Measurements from ENCODE around the gene CENPS. TPM values are rescaled to one million over a fixed set of nuclear protein-coding genes. Genes with fewer than 3 reads are reported as not detected.

CENPS gene
- total and polyA plus RNA-seq, 2 experiments from 2014 or later = 12.6 to 34.3 TPM

DNA sequence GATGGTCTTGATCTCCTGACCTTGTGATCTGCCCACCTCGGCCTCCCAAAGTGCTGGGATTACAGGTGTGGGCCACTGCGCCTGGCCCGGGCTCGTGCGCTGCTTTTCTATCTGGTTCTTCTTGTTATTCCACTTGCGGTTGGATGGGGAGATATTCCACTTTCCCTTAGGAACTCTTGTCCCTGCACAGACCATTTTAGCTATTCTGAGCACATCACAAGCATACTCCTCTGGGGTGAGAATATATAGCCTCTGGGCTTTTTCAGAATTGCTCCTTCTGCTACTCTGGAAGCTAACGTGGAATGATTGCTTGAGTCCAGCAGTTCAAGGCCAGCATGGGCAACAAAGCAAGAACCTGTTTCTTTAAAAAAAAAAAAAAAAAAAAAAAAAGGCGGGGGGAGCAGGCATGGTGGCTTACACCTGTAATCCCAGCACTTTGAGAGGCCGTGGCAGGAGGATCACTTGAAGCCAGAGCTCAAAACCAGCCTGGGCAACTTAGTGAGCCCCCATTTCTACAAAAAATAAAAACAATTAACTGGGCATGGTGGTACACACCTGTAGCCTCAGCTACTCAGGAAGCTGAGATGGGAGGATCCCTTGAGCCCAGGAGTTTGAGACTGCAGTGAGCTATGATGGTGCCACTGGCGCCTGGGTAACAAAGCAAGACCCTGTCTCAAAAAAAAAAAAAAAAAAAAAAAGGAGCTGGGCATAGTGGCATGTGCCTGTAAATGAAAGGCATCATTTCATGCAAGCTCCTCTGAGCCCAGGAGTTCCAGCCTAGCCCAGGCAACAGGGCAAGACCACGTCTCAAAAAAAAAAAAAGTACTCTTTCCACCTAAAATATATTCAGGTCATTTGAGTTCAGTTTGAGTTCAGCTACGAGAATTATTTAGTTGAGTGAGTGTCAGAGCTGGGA, 43.2 kb upstream of the CENPS start:
- no peak for DNase-seq
- Histone ChIP-seq H3K27ac (peak overlapping the region; percentile 68), H3K9ac (peak overlapping the region; percentile 54), H3K4me2 (ENCODE audit: unreplicated experiment) (peak overlapping the region; percentile 23), H3K9me3 (ENCODE audit: low read depth) (no peaks in the 10 kb centered on the region), H3K36me3 (ENCODE audit: low read depth) (no peaks in the 10 kb centered on the region), H3K79me2 (ENCODE audit: insufficient read depth) (no peaks in the 10 kb centered on the region), H3K4me1 (ENCODE audit: insufficient read depth) (peaks cover 13% of the 10 kb centered on the region; the same call in 1 of the 2 replicates), H3F3A (ENCODE audit: insufficient read depth) (0 out of 2 replicates have a peak, but pooled peaks cover 11% of the 10 kb centered on the region), H3K27me3 (replicated peaks; ENCODE audit: insufficient read depth) (no peaks in the 10 kb centered on the region), H2AFZ (peak overlapping the region; percentile 40), H3K4me3 (no peak overlapping the region), H3K9me2 (ENCODE audit: insufficient read depth) (no peaks in the 10 kb centered on the region), H4K20me1 (ENCODE audit: insufficient read depth) (no peaks in the 10 kb centered on the region)
- WGBS, 2 experiments (ENCODE audit: low coverage in 1 of 2, low lambda C conversion rate in 2 of 2, missing lambda C conversion rate in 2 of 2) = 71 to 72% methylated on average over 11 to 12 of the region's 12 CpGs
- in situ Hi-C loops (cut with MboI) = no loop called here
- no peak for TF ChIP-seq EZH2phosphoT487 (IDR thresholded peaks at IDR 0.05; ENCODE audit: insufficient read depth, low read depth)
- TF ChIP-seq EZH2 (IDR thresholded peaks at IDR 0.05; ENCODE audit: insufficient read depth, poor library complexity, severe bottlenecking) = no peak

GRCh38 chr1:10387677-10388386, 42.4 kb upstream of the CENPS start:
- in situ Hi-C loops (cut with MboI) = no loop called here

GRCh38 chr1:10388387-10388715, 41.9 kb upstream of the CENPS start:
- Histone ChIP-seq H3K4me1 (ENCODE audit: insufficient read depth) (peaks cover 13% of the 10 kb centered on the region; the same call in 1 of the 2 replicates), H3K9me3 (ENCODE audit: low read depth) (no peaks in the 10 kb centered on the region), H3K79me2 (ENCODE audit: insufficient read depth) (no peaks in the 10 kb centered on the region), H3K27me3 (replicated peaks; ENCODE audit: insufficient read depth) (no peaks in the 10 kb centered on the region), H3K9me2 (ENCODE audit: insufficient read depth) (no peaks in the 10 kb centered on the region), H4K20me1 (ENCODE audit: insufficient read depth) (no peaks in the 10 kb centered on the region), H3F3A (ENCODE audit: insufficient read depth) (0 out of 2 replicates have a peak, but pooled peaks cover 11% of the 10 kb centered on the region), H3K4me2 (ENCODE audit: unreplicated experiment) (no peak overlapping the region), H3K4me3 (no peak overlapping the region), H3K9ac (peak overlapping the region; percentile 54; the same call in 1 of the 2 replicates), H3K36me3 (ENCODE audit: low read depth) (no peaks in the 10 kb centered on the region), H2AFZ (peak overlapping the region; percentile 40), H3K27ac (peak overlapping the region; percentile 68; the same call in 1 of the 2 replicates)
- in situ Hi-C loops (cut with MboI) = no loop called here
- TF ChIP-seq EZH2phosphoT487 (IDR thresholded peaks at IDR 0.05; ENCODE audit: insufficient read depth, low read depth) = no peak
- no peak for TF ChIP-seq EZH2 (IDR thresholded peaks at IDR 0.05; ENCODE audit: insufficient read depth, poor library complexity, severe bottlenecking)
- DNase-seq = no peak
- WGBS, 2 experiments (ENCODE audit: low coverage in 1 of 2, low lambda C conversion rate in 2 of 2, missing lambda C conversion rate in 2 of 2) = 64 to 69% methylated on average over 3 of the region's 3 CpGs

More at GRCh38 chr1:10387677-10388386, 42.4 kb upstream of the CENPS start:
- no peaks in the 10 kb centered on the region for H4K20me1 ChIP-seq (ENCODE audit: insufficient read depth)
- H3K9ac ChIP-seq = peak overlapping the region; percentile 54
- H3K79me2 ChIP-seq (ENCODE audit: insufficient read depth) = no peaks in the 10 kb centered on the region
- DNase-seq = peak; percentile 67
- peaks cover 13% of the 10 kb centered on the region; the same call in 1 of the 2 replicates for H3K4me1 ChIP-seq (ENCODE audit: insufficient read depth)
- 38 to 46% methylated on average over 3 of the region's 3 CpGs for WGBS, 2 experiments (ENCODE audit: low coverage in 1 of 2, low lambda C conversion rate in 2 of 2, missing lambda C conversion rate in 2 of 2)
- 0 out of 2 replicates have a peak, but pooled peaks cover 11% of the 10 kb centered on the region for H3F3A ChIP-seq (ENCODE audit: insufficient read depth)
- H3K4me2 ChIP-seq (ENCODE audit: unreplicated experiment) = peak overlapping the region; percentile 23
- no peak for TF ChIP-seq EZH2 (IDR thresholded peaks at IDR 0.05; ENCODE audit: insufficient read depth, poor library complexity, severe bottlenecking)
- no peak for TF ChIP-seq EZH2phosphoT487 (IDR thresholded peaks at IDR 0.05; ENCODE audit: insufficient read depth, low read depth)
- H3K9me3 ChIP-seq (ENCODE audit: low read depth) = no peaks in the 10 kb centered on the region
- H3K27me3 ChIP-seq (replicated peaks; ENCODE audit: insufficient read depth) = no peaks in the 10 kb centered on the region
- H2AFZ ChIP-seq = peak overlapping the region; percentile 40
- peak overlapping the region; percentile 68 for H3K27ac ChIP-seq
- no peaks in the 10 kb centered on the region for H3K9me2 ChIP-seq (ENCODE audit: insufficient read depth)
- H3K4me3 ChIP-seq = no peak overlapping the region
- H3K36me3 ChIP-seq (ENCODE audit: low read depth) = no peaks in the 10 kb centered on the region

DNA sequence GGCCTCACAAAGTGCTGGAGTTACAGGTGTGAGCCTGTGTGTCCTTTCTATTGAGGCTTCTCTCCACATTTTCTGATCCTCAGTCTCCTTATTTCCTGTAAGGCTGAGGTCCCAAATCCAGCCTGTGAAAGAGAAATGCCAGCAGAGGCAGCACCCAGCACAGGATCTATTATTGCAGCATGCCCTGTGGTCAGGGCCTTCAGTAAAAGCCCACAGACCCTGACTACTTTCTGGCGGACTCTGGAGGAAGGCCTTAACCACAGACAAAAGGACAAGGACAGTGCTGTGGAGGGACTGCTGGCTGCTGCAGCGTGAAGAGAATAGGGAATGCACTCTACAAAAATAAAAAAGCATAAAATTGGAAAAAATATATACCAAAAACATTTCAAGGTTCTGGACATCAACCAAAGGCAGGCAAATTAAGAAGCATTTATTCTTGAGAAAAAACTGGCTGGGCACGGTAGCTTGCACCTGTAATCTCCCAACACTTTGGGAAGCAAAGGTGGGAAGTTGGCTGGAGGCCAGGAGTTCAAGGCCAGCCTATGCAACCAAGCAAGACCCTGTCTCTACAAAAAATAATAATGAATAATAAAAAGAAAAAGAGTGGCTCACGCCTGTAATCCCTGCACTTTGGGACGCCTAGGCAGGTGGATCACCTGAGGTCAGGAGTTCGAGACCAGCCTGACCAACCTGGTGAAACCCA, 40.8 kb upstream of the CENPS start:
- H3K4me3 ChIP-seq = no peak overlapping the region
- no peak for DNase-seq
- H3K9ac ChIP-seq = no peak overlapping the region
- peaks cover 13% of the 10 kb centered on the region; the same call in 1 of the 2 replicates for H3K4me1 ChIP-seq (ENCODE audit: insufficient read depth)
- 0 out of 2 replicates have a peak, but pooled peaks cover 11% of the 10 kb centered on the region for H3F3A ChIP-seq (ENCODE audit: insufficient read depth)
- no peak overlapping the region for H3K4me2 ChIP-seq (ENCODE audit: unreplicated experiment)
- 90 to 92% methylated on average over 6 of the region's 6 CpGs for WGBS, 2 experiments (ENCODE audit: low coverage in 1 of 2, low lambda C conversion rate in 2 of 2, missing lambda C conversion rate in 2 of 2)
- H3K36me3 ChIP-seq (ENCODE audit: low read depth) = no peaks in the 10 kb centered on the region
- no peak for TF ChIP-seq EZH2phosphoT487 (IDR thresholded peaks at IDR 0.05; ENCODE audit: insufficient read depth, low read depth)
- no peak for TF ChIP-seq EZH2 (IDR thresholded peaks at IDR 0.05; ENCODE audit: insufficient read depth, poor library complexity, severe bottlenecking)
- no peak overlapping the region for H2AFZ ChIP-seq
- no peaks in the 10 kb centered on the region for H3K9me3 ChIP-seq (ENCODE audit: low read depth)
- H4K20me1 ChIP-seq (ENCODE audit: insufficient read depth) = no peaks in the 10 kb centered on the region
- H3K27me3 ChIP-seq (replicated peaks; ENCODE audit: insufficient read depth) = no peaks in the 10 kb centered on the region
- no peaks in the 10 kb centered on the region for H3K9me2 ChIP-seq (ENCODE audit: insufficient read depth)
- H3K79me2 ChIP-seq (ENCODE audit: insufficient read depth) = no peaks in the 10 kb centered on the region
- in situ Hi-C loops (cut with MboI) = no loop called here
- H3K27ac ChIP-seq = no peak overlapping the region
